Esophagus muscularis mucosa (tissue), 4 donors: ENCODE results near the gene CUBN. TPM values are rescaled to one million over a fixed set of nuclear protein-coding genes. Genes with fewer than 3 reads are reported as not detected.

ENCODE experiments used
- DNase-seq: peaks from one replicate; pipeline ENCODE4 v3.0.0-alpha.2; 2017; ENCODE audit errors: extremely low spot score
- H3K27ac ChIP-seq, 4 donors: fragments of 200-600 bp; sonication (generic); replicated peaks in 1 of 4; 1 replicate in 3 of 4; 2 replicates in 1 of 4; pipeline ENCODE4 v1.5.1; 2016 to 2019; ENCODE audit warnings: mild to moderate bottlenecking in 1 of 4
- H3K27me3 ChIP-seq, 4 donors: fragments of 200-600 bp; sonication (generic); one replicate each; pipeline versions ENCODE4 v1.5.1 to v1.6.0; 2016 to 2019
- H3K36me3 ChIP-seq, 4 donors: fragments of 200-600 bp; sonication (generic); one replicate each; pipeline ENCODE4 v1.5.1; 2016 to 2019
- H3K4me1 ChIP-seq, 4 donors: fragments of 200-600 bp; sonication (generic); one replicate each; pipeline ENCODE4 v1.5.1; 2016 to 2019
- H3K4me3 ChIP-seq, 4 donors: fragments of 200-600 bp; sonication (generic); 1 replicate in 2 of 4; 2 replicates in 2 of 4; pipeline ENCODE4 v1.5.1; 2016 to 2019; ENCODE audit warnings: mild to moderate bottlenecking in 4 of 4, moderate library complexity in 1 of 4
- H3K9me3 ChIP-seq, 4 donors: fragments of 200-600 bp; sonication (generic); 1 replicate in 3 of 4; 2 replicates in 1 of 4; pipeline ENCODE4 v1.5.1; 2016 to 2019
- CTCF ChIP-seq, 3 experiments: fragments of 200-600 bp in 2 of 3; fragments of 450-650 bp in 1 of 3; sonication (generic) in 2 of 3; IDR thresholded peaks; one replicate each; pipeline ENCODE4 v1.5.1; 2017 to 2019; ENCODE audit warnings: antibody characterized with exemption in 3 of 3, mild to moderate bottlenecking in 2 of 3, moderate library complexity in 1 of 3
- EP300 ChIP-seq: sonication (generic); formaldehyde crosslinking; IDR thresholded peaks from one replicate; pipeline ENCODE4 v1.6.1; 2017; ENCODE audit warnings: antibody characterized with exemption
- POLR2A ChIP-seq: fragments of 450-650 bp; IDR thresholded peaks from one replicate; pipeline ENCODE4 v1.6.1; 2017; ENCODE audit warnings: antibody characterized with exemption, moderate library complexity, mild to moderate bottlenecking, low read depth
- POLR2AphosphoS5 ChIP-seq, 2 donors: sonication (generic); formaldehyde crosslinking; IDR thresholded peaks; one replicate each; pipeline ENCODE4 v1.6.1; 2017; ENCODE audit warnings: antibody characterized with exemption in 2 of 2
- WGBS: methylation state at CpG from one replicate; pipeline ENCODE4 v1.1.5; 2018; 5-methylcytosine and 5-hydroxymethylcytosine counted together
- intact Hi-C: fragments of 100-400 bp; cut with DNase I; formaldehyde crosslinking; loops from one replicate; pipeline ENCODE4 v1.15.1; 2023
- total RNA-seq, 4 donors: library from RNA; depleted of rRNA; stranded (reverse); fragments of >200 nt; gene quantifications; one replicate each; pipeline versions ENCODE4 v1.1.0 to v1.2.1, GENCODE V29; 2016

Gene CUBN
- total RNA-seq, 4 donors from 2014 or later = 1.3 to 4.6 (median 2.3) TPM

DNA sequence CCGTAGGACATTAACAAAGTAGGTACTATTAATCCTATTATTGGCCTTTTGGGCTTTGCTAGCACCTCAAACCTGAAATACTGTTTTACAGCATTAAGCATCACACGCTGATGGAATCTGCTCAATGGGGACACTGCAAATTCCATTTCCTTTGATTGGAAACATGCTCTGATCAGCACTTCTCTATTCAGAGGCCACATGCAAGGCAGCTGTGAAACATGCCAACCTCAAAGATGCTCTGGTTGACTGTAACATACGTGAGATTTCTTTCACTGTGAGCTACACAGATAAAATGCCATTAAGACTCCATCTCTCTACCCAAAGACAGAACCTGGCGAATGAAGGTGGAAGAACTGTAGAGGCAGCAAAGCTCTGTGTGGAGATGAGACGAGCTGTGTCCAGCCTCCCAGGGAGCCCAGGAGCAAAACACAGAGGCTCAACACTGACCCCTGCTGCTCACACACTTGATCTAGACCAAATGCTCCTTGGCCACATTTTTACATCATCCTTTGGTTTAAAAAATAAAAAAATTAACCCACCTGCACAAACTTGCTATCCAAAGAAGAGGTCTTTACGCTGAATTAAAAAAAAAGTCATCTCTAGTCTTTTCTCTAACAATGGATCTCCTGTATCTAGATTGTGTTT lies 320.4 kb downstream of the CUBN start:
- no peak for DNase-seq
- intact Hi-C loops = no loop called here
- no peaks in the 10 kb centered on the region for H3K27me3 ChIP-seq
- 82% methylated on average over 6 of the region's 6 CpGs for WGBS
- TF ChIP-seq POLR2A (no peak), CTCF (IDR thresholded peaks at IDR 0.05) (peak; percentile 16 to 44 (median 33)), POLR2AphosphoS5 (IDR thresholded peaks at IDR 0.05) (no peak), EP300 (no peak)
- H3K36me3 ChIP-seq = peaks cover 0 to 5% (median 1%) of the 10 kb centered on the region in 4 donors
- H3K4me3 ChIP-seq = no peak overlapping the region
- peaks cover 0 to 36% (median 21%) of the 10 kb centered on the region in 4 donors for H3K4me1 ChIP-seq
- H3K9me3 ChIP-seq = no peaks in the 10 kb centered on the region
- no peak overlapping the region for H3K27ac ChIP-seq

GRCh38 chr10:16804123-16804522 lies 325.5 kb downstream of the CUBN start:
- no peak overlapping the region for H3K4me3 ChIP-seq
- no peaks in the 10 kb centered on the region for H3K27me3 ChIP-seq
- no peak overlapping the region for H3K27ac ChIP-seq
- 94% methylated on average over 4 of the region's 4 CpGs for WGBS
- no peaks in the 10 kb centered on the region for H3K9me3 ChIP-seq
- intact Hi-C loops = no loop called here
- peaks cover 0 to 19% (median 9%) of the 10 kb centered on the region in 4 donors for H3K4me1 ChIP-seq
- TF ChIP-seq CTCF (IDR thresholded peaks at IDR 0.05) (no peak), POLR2A (no peak), POLR2AphosphoS5 (IDR thresholded peaks at IDR 0.05) (no peak), EP300 (no peak)
- peaks cover 0 to 5% (median 0%) of the 10 kb centered on the region in 4 donors for H3K36me3 ChIP-seq
- no peak for DNase-seq

- DNase-seq = no peak
- intact Hi-C loops = no loop called here
- TF ChIP-seq CTCF (IDR thresholded peaks at IDR 0.05) (no peak), POLR2A (no peak), EP300 (no peak), POLR2AphosphoS5 (IDR thresholded peaks at IDR 0.05) (no peak)
- H3K9me3 ChIP-seq = no peaks in the 10 kb centered on the region
- peaks cover 0 to 5% (median 0%) of the 10 kb centered on the region in 4 donors for H3K36me3 ChIP-seq
- no peak overlapping the region for H3K4me3 ChIP-seq
- 53% methylated on average over 2 of the region's 2 CpGs for WGBS
- H3K4me1 ChIP-seq = peaks cover 0 to 23% (median 7%) of the 10 kb centered on the region in 4 donors
- H3K27me3 ChIP-seq = no peaks in the 10 kb centered on the region
- no peak overlapping the region for H3K27ac ChIP-seq
Observed at GRCh38 chr10:16803464-16803863, 326.1 kb downstream of the CUBN start.

DNA sequence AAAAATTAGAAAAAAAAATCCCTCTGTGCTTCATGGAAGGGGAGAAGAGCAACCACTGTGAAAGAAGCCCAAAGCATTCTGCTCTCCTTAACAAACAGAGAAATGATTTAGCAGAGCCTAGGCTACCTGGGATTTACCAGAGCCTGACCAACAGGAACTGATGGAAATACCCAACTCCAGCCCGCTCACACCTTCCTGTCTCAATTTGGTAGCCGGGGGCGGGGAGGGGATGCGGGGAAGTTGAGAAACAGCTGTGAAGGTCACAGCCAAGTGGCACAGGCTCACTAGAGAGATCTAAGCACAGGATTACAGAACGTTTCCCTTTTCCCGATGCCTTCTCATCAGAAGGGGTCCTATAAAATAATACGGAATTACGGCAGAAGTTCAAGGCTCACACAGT lies 330.0 kb downstream of the CUBN start:
- Histone ChIP-seq H3K27ac (no peak overlapping the region), H3K27me3 (no peaks in the 10 kb centered on the region), H3K4me3 (no peak overlapping the region), H3K4me1 (peaks cover 0 to 23% (median 7%) of the 10 kb centered on the region in 4 donors), H3K36me3 (no peaks in the 10 kb centered on the region), H3K9me3 (no peaks in the 10 kb centered on the region)
- no peak for DNase-seq
- no peak for TF ChIP-seq EP300
- no peak for TF ChIP-seq POLR2AphosphoS5 (IDR thresholded peaks at IDR 0.05)
- no peak for TF ChIP-seq POLR2A
- no peak for TF ChIP-seq CTCF (IDR thresholded peaks at IDR 0.05)
- 75% methylated on average over 8 of the region's 8 CpGs for WGBS
- intact Hi-C loops = no loop called here

DNA sequence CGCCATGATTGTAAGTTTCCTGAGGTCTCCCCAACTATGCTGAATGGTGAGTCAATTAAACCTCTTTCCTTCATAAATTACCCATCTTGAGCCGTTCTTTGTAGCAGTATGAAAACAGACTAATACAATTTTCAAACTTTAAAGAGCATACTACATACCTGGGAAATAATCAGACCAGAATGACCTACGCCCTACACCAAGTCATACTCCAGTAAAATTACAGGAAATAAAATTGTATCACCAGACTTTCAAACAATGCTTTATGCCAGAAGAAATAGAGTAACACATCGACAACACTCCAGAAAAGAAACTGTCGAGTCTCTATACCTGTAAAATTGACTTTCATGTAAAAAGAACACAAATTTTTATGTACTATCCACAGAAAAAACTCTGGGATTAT lies 331.0 kb downstream of the CUBN start:
- no peak for DNase-seq
- H3K9me3 ChIP-seq = no peaks in the 10 kb centered on the region
- WGBS = 91% methylated on average over 5 of the region's 5 CpGs
- no peaks in the 10 kb centered on the region for H3K27me3 ChIP-seq
- intact Hi-C loops = no loop called here
- no peak overlapping the region for H3K27ac ChIP-seq
- TF ChIP-seq POLR2A = no peak
- no peak for TF ChIP-seq POLR2AphosphoS5 (IDR thresholded peaks at IDR 0.05)
- no peak for TF ChIP-seq EP300
- no peak for TF ChIP-seq CTCF (IDR thresholded peaks at IDR 0.05)
- H3K4me3 ChIP-seq = no peak overlapping the region
- no peaks in the 10 kb centered on the region for H3K36me3 ChIP-seq
- H3K4me1 ChIP-seq = peaks cover 0 to 23% (median 7%) of the 10 kb centered on the region in 4 donors
